DND-41 (cell line): ENCODE data around the gene VCX.

Source experiments
- EZH2 ChIP-seq: IDR thresholded peaks from 3 replicates; pipeline ENCODE4 v1.6.1; 2012; ENCODE audit warnings: borderline replicate concordance, low read depth, mild to moderate bottlenecking, moderate library complexity, low read length, inconsistent platforms; ENCODE audit not compliant: severe bottlenecking
- TF ChIP-seq, protein P1 (sequence below): IDR thresholded peaks from 2 replicates; pipeline ENCODE4 v1.5.1; 2012; ENCODE audit warnings: borderline replicate concordance, low read length, moderate library complexity, mild to moderate bottlenecking; ENCODE audit not compliant: poor library complexity, severe bottlenecking; ENCODE audit errors: extremely low read depth

DNA sequence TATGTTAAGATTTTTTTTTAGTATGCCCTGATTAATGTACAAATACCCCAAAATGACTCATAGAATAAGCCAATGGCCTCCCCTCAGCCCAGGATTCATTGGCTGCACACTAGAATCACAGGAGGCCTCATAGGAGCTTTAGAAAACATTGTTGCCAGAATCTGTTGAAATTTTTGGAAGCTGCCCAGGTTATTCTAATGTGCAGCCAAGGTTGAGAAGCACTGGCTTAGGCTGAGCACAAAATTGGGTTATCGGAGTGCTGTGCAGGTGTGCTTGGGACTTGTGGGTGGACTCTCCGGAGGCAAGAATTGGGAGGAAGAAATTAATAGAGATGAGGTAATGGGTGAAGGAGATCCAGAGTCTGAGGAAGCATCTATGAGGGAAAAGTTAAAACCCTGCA is 41.3 kb upstream of the VCX start:
- TF ChIP-seq, protein P1, sequence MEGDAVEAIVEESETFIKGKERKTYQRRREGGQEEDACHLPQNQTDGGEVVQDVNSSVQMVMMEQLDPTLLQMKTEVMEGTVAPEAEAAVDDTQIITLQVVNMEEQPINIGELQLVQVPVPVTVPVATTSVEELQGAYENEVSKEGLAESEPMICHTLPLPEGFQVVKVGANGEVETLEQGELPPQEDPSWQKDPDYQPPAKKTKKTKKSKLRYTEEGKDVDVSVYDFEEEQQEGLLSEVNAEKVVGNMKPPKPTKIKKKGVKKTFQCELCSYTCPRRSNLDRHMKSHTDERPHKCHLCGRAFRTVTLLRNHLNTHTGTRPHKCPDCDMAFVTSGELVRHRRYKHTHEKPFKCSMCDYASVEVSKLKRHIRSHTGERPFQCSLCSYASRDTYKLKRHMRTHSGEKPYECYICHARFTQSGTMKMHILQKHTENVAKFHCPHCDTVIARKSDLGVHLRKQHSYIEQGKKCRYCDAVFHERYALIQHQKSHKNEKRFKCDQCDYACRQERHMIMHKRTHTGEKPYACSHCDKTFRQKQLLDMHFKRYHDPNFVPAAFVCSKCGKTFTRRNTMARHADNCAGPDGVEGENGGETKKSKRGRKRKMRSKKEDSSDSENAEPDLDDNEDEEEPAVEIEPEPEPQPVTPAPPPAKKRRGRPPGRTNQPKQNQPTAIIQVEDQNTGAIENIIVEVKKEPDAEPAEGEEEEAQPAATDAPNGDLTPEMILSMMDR: no peak
- no peak for TF ChIP-seq EZH2
